Stimulated activated CD4-positive, alpha-beta T cell treated with anti-CD3 and anti-CD28 coated beads, TNF-alpha, amount 100 ng/mL, for 48 hours (primary cell): ENCODE results near the gene SPEM2.
A peak's percentile ranks its signal among the peaks of the same experiment; 100 is the strongest.

Source experiments
- DNase-seq, 3 donors: peaks; one replicate each; pipeline ENCODE4 v3.0.0-alpha.2; 2020; ENCODE audit warnings: low read depth in 3 of 3

The SPEM2 gene

GRCh38 chr17:7403977-7404736 lies 21.3 kb upstream of the SPEM2 start, which contains the start of gene TMEM256:
TSS of gene TMEM256 (minus strand) at chr17:7404097. CDS start at chr17:7404084, 13 bp downstream.
- peak; percentile 89 to 95 (median 93) for DNase-seq

- DNase-seq = peak in 1 of 3 donors; percentile 32
These were observed 20.6 kb upstream of the SPEM2 start for GRCh38 chr17:7404737-7405349.

- no peak for DNase-seq
These were observed 19.8 kb upstream of the SPEM2 start for GRCh38 chr17:7405350-7406234.

GRCh38 chr17:7406235-7406825 lies 19.1 kb upstream of the SPEM2 start:
- DNase-seq = no peak

- no peak for DNase-seq
These were observed 18.3 kb upstream of the SPEM2 start for GRCh38 chr17:7407082-7407481.

- DNase-seq = no peak
These were observed 17.7 kb upstream of the SPEM2 start, which contains the start of gene NLGN2 for GRCh38 chr17:7407485-7408251. TSS of gene NLGN2 (plus strand) at chr17:7407845. CDS start at chr17:7408256, 411 bp downstream.

GRCh38 chr17:7408252-7408727 lies 17.1 kb upstream of the SPEM2 start:
- no peak for DNase-seq

GRCh38 chr17:7408863-7409262 lies 16.6 kb upstream of the SPEM2 start:
- DNase-seq = no peak

GRCh38 chr17:7409716-7410115 lies 15.7 kb upstream of the SPEM2 start:
- no peak for DNase-seq

GRCh38 chr17:7410634-7411426 lies 14.6 kb upstream of the SPEM2 start:
- DNase-seq = no peak

GRCh38 chr17:7411427-7411750 lies 14.0 kb upstream of the SPEM2 start:
- DNase-seq = no peak

GRCh38 chr17:7413346-7413985 lies 11.9 kb upstream of the SPEM2 start:
- no peak for DNase-seq

GRCh38 chr17:7414837-7415236 lies 10.6 kb upstream of the SPEM2 start:
- no peak for DNase-seq

- no peak for DNase-seq
These were observed 9.6 kb upstream of the SPEM2 start for GRCh38 chr17:7415784-7416183.

GRCh38 chr17:7416323-7416722 lies 9.1 kb upstream of the SPEM2 start:
- no peak for DNase-seq

GRCh38 chr17:7417056-7417655 lies 8.3 kb upstream of the SPEM2 start:
- DNase-seq = no peak

GRCh38 chr17:7418472-7419152 lies 6.8 kb upstream of the SPEM2 start:
- no peak for DNase-seq

GRCh38 chr17:7419819-7420610 lies 5.4 kb upstream of the SPEM2 start, which contains the start of gene SPEM1:
TSS of gene SPEM1 (plus strand) at chr17:7420324. CDS start at chr17:7420385, 61 bp downstream.
- DNase-seq = no peak
